Suppressor macrophage treated with lipopolysaccharide for 1 hour (primary cell): ENCODE results near the gene ETF1.

Experiments used
- DNase-seq, 3 donors: peaks; one replicate each; pipeline ENCODE4 v3.0.0-alpha.2; 2020 to 2022

ETF1 gene

DNA sequence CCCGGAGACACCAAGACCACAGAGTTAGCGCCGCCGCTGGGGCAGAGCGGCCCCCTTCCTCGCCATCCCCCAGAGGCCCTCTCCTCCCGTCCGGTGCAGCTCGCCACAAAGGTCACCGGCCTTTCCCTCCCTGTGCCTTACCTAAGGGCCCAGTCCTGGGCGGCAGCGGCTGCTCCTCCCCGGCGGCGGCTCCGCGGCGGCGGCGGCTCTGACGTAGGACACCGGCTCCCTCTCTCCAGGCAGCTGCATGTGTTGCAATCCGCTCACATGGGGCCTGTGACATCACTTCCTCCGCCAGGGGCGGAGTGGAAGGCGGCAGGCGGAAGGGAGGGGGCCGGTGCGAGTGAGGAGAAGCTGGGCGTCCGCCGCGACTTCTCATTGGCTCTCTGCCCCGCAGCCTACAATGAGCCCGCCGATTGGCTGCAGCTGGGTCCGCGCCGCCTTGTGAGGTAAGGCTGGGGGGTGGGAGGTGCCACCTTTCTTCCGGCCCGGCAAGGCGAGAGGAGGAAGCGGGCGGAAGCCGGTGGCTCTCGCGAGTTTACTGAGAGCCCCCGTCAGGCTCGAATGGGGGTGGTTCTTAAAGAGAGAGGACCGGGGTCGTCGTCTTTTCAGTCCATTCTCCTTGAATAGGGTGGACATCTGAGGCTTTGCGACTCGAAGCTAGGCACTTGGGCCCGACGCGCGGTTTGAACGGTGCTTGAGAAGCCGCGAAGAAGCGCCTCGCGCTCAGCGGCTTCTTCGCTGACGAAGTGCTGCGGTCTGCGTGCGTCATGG lies at the start of gene ETF1:
TSS of gene ETF1 (minus strand) at position 281 of the 774 bp plus-strand sequence. CDS start 318 bp downstream, outside the sequence.
- peak; percentile 100 for DNase-seq

DNA sequence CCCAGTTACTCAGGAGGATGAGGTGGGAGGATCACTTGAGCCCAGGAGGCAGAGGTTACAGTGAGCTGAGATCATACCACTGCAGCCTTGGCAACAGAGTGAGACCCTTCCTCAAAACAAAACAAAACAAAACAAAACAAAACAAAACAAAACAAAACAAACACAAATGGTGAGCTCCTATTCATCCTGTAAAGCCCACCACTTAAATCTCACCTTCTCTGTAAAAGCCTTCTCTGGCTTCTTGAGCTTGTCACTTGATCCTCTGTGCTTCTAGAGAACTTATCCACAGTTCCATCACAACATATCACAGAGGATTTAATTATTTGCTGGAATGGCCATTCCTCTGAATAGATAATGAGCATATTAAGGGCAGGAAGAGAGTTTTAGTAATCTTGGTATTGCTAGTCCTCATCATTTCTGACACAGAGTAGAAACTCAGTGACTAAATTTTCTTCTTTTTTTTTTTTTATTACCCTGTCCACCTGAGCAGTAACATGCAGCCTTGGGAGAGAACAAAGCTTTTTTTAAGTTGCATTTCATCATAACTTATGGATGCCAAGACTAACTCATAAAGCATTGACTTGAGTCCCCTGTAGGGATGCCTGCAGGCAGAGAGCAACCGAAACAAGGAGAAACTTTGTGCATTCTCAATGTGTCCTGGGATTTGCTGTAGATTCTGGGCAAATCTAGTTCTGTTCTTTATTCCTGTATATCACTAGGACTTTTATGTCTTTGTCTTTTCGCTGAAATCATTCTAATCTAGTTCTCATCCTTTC lies 45.2 kb upstream of the ETF1 start:
- DNase-seq: no peak

GRCh38 chr5:138585157-138585556 lies 42.1 kb upstream of the ETF1 start:
- no peak for DNase-seq

DNA sequence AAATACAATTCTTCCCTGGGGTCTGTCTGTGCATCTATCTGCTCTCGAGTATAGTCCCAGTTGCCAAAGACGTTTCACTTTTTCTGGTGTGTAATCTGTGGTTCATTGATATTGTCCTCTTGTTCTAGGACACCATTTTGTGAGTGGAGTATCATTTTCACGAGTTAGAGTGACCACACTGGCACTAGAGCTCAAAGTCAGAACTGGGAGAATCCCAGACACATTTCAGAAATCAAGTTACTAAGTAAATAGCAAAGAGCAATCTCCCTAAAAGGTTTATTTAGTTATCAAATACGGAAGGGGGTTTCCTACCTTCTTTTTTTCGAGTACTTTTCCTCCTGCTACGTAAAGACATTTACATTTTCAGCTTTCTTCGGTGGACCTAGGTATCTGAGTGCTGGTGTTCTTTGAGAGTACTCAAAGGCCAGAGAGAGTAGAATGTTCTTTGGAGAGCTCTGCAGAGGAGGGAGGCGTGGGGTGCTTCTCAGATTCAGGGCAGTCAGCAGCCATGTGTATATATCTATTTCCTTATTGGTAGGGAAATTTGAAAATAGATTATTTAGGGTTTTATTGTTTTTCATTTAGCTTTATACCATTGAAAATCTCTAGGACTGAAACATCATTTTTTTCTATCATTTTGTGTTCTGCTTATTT lies 41.1 kb upstream of the ETF1 start:
- DNase-seq: no peak

DNA sequence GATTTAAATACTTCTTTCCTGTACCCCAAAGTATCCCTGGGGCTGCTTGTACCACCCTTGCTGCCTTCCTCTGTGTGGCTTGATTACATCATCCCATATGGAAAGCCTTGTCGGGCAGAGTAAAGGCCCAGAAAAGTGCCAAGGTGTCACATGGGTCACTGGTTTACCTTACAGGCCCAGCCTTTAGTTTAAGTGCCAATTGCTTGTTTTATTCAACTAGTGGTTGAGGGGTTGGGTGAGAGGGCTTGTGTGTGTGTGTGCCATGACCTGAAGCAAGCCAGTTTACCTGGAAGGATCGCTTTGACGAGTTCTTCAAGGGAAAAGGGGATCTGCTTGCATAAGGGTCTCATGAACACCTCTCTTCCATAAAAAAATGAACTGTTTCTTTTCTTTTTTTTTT lies 39.9 kb upstream of the ETF1 start:
- no peak for DNase-seq

DNA sequence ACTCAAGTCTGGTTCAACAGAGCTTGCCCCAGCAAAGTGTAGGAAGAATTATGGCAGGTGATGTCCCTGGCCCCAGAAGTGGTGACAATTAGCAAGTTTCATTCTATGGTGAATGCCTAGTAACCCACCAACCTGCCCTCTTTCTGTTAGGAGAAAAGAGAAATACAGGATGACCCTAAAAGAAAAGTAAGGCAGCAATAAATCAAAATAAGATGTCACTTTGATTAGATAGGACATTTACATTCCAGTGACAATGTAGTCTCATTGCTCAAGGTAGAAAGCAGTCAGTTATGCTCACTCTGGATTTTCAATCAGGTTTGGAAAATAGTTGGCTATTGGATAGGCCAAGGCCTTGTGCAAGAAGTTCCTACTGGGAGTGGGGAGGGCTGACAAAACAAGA lies 37.7 kb upstream of the ETF1 start:
- DNase-seq: no peak

GRCh38 chr5:138580001-138580400 lies 37.0 kb upstream of the ETF1 start:
- no peak for DNase-seq

- no peak for DNase-seq
Observed at GRCh38 chr5:138579517-138579863, 36.5 kb upstream of the ETF1 start.

GRCh38 chr5:138577452-138577851 lies 34.4 kb upstream of the ETF1 start:
- no peak for DNase-seq

- peak; percentile 98 to 100 (median 100) for DNase-seq
Observed at GRCh38 chr5:138575194-138576015, 32.4 kb upstream of the ETF1 start, which contains the start of gene HSPA9. HSPA9 (minus strand) TSS chr5:138575401; CDS start chr5:138575318, 83 bp downstream.

DNA sequence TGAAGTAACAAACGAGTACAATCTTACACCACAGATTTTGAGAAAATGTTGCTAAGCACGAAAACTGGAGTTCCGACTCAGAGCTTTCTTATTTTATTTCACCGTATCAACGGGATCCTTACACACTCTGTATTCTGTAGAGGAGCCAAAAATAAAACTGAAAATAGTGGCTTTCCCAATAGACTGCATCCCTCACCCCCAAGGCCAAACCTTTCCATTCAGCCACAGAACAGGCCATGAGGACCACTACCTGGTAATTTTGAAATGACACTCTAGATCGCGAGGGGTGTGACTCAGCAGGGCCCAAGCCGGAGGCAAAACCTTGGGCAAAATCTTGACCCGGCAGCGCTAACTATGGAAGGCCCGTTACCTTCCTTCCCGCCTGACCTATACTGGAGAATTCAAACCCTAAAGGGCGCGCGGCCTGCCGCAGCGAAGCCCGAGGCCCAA lies 31.7 kb upstream of the ETF1 start:
- no peak for DNase-seq

DNA sequence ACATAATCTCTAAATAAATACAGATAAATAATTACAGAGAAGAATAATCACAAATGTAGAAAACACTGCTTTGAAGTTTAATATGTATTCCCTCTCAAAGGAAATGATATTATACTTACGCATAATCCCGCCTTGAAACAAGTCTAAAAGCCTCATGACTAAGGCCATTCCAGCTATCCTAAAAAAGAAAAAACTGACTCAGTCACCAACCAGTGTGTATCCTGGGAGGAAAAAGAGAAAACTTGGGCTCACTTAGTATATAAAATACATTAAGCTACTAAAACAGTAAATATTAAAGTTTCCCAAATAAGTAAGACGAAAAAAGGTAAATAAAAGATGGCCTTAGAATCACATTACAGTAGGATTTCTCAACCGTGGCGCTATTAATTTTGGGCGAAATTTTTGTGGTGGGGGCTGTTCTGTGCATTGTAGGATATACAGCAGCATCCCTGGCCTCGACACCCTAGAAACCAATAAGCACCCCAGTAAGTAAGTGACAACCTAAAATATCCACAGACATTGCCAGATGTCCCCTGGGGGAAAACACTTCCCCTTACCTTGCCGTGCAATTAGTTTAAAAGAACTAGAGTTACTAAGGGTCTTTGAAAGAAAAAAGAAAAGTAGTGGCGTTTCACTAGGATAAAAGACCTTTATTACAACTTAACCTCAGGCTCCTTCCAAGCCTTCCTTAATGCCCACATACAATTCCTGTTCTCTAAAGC lies 31.1 kb upstream of the ETF1 start:
- peak in 1 of 3 donors; percentile 4 for DNase-seq

DNA sequence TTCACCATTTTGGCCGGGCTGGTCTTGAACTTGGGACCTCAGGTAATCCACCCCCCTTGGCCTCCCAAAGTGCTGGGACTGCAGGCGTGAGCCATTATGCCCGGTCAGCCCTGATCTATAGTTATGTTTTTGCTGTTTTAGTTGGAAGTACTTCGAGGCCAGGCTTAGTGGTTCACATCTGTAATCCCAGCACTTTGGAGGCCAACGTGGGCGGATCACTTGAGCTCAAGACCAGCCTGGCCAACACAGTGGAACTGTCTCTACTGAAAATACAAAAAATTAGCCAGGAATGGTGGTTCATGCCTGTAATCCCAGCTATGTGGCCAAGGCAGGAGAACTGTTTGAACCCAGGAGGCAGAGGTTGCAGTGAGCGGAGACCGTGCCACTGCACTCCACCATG lies 30.2 kb upstream of the ETF1 start:
- DNase-seq: no peak

GRCh38 chr5:138570871-138571270 lies 27.8 kb upstream of the ETF1 start:
- no peak for DNase-seq

- DNase-seq: no peak
Observed at GRCh38 chr5:138569782-138570181, 26.7 kb upstream of the ETF1 start.

DNA sequence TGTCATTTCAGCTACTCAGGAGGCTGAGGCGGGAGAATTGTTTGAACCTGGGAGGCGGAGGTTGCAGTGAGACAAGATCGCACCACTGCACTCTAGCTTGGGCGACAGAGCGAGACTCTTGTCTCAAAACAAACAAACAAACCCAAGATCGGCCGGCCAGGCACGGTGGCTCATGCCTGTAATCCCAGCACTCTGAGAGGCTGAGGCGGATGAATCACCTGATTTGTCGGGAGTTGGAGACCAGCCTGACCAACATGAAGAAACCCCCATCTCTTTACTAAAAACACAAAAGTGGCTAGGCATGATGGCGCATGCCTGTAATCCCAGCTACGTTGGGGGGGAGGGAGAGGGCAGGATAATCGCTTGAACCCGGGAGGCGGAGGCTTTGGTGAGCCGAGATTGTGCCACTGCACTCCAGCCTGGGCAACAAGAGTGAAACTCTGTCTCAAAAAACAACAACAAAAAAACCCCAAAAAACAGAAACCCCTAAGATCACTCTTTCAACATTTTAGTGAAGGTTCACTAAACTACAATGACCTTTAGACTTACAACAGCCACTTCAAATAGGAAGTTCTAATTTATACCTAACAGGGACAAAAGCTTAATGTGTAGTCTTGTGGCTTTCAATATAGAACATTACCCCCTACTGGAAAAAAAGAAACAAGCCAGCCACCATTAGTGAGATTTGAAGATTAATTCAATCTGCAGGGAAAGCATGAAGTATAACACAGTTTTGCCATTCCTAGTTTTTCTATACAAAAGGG lies 25.2 kb upstream of the ETF1 start:
- DNase-seq: no peak

DNA sequence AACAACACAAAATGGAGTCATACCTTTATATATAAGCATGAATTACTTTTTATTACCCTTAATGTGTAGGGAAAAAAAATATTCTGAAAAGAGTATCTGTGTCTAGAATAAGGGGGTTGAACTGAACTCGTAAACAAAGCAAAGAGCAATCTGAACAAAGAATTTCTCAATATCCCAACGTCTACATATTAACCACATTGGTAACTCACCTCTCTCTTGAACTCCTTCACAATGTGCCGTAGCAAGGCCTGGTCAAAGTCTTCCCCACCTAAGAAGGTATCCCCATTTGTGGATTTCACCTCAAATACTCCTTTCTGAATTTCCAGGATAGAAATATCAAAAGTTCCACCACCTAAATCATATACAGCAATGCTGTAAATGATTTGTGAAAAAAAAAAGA lies 23.8 kb upstream of the ETF1 start:
- no peak for DNase-seq

- DNase-seq: no peak
Observed at GRCh38 chr5:138565100-138565821, 22.2 kb upstream of the ETF1 start.

DNA sequence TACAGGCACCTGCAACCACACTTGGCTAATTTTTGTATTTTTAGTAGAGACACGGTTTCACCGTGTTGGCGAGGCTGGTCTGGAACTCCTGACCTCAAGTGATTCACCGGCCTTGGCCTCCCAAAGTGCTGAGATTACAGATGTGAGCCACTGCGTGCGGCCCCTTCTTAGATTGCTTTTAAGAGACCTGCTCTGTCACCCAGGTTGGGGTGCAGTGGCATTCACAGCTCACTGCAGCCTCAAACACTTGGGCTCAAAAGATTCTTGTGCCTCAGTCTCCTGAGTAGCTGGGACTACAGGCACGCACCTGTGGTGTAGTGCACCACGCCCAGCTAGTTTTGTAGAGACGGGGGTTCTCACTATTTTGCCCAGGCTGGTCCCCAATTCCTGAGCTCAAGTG lies 21.2 kb upstream of the ETF1 start:
- no peak for DNase-seq

- no peak for DNase-seq
Observed at GRCh38 chr5:138563340-138564118, 20.5 kb upstream of the ETF1 start.
